ENCODE results near the gene POLR2B. TPM values are rescaled to one million over a fixed set of nuclear protein-coding genes. Genes with fewer than 3 reads are reported as not detected.
"Not testable (repeated sequence)": the region's sequence is repeated elsewhere in the genome, so short reads cannot be mapped to it uniquely, and the experiment has no call there.

The POLR2B gene
- 10 to 100 TPM; 56.7 to 78.8 (median 71.9) TPM for total RNA-seq
- long read RNA-seq, donor 1, transcript POLR2B-201 (25 exons, 3,748 nt): major isoform, 37 of 50 reads
- long read RNA-seq, donor 1, partial matches to known transcripts: 5 of 50 reads
- long read RNA-seq, donor 1, other reads (novel, unspliced or antisense): 7 of 50 reads
- long read RNA-seq, donor 2, transcript POLR2B-201 (25 exons, 3,748 nt): major isoform, 6 of 29 reads
- long read RNA-seq, donor 2, partial matches to known transcripts: 20 of 29 reads
- long read RNA-seq, donor 2, other reads (novel, unspliced or antisense): 2 of 29 reads

- H3K9me3 ChIP-seq: peaks cover 2% of the 10 kb centered on the region
- intact Hi-C loops (cut with DNase I, micrococcal nuclease): no loop called here
- H3K4me3 ChIP-seq: peak within 1 kb of the TSS; percentile 66
- ATAC-seq: peak; percentile 78
- no peak for TF ChIP-seq CTCF (IDR thresholded peaks at IDR 0.05)
- peak; percentile 95 to 96 (median 95) for DNase-seq
- peaks cover 29% of the 10 kb centered on the region for H3K4me1 ChIP-seq (ENCODE audit: low read depth)
- no peaks in the 10 kb centered on the region for H3K36me3 ChIP-seq (ENCODE audit: low read depth)
These were observed at the start of gene POLR2B for GRCh38 chr4:56978750-56979303. Gene POLR2B (plus strand): TSS chr4:56978896. CDS start chr4:56978986, 90 bp downstream.

- Histone ChIP-seq H3K4me1 (ENCODE audit: low read depth) (no peaks in the 10 kb centered on the region), H3K36me3 (ENCODE audit: low read depth) (no peaks in the 10 kb centered on the region), H3K9me3 (no peaks in the 10 kb centered on the region), H3K4me3 (no peak overlapping the region)
- DNase-seq: no peak
- ATAC-seq: no peak
- TF ChIP-seq CTCF (IDR thresholded peaks at IDR 0.05): no peak
- intact Hi-C loops (cut with DNase I, micrococcal nuclease): no loop called here
These were observed 48.1 kb upstream of the POLR2B start for GRCh38 chr4:56930638-56931037.

GRCh38 chr4:56931924-56932323 lies 46.8 kb upstream of the POLR2B start:
- H3K36me3 ChIP-seq (ENCODE audit: low read depth): no peaks in the 10 kb centered on the region
- TF ChIP-seq CTCF (IDR thresholded peaks at IDR 0.05): no peak
- no peak overlapping the region for H3K4me3 ChIP-seq
- no peaks in the 10 kb centered on the region for H3K9me3 ChIP-seq
- intact Hi-C loops (cut with DNase I, micrococcal nuclease): no loop called here
- DNase-seq (no peak), ATAC-seq (no peak)
- H3K4me1 ChIP-seq (ENCODE audit: low read depth): no peaks in the 10 kb centered on the region

GRCh38 chr4:56937262-56937661 lies 41.4 kb upstream of the POLR2B start:
- Histone ChIP-seq H3K9me3 (no peaks in the 10 kb centered on the region), H3K4me3 (no peak overlapping the region), H3K4me1 (ENCODE audit: low read depth) (no peaks in the 10 kb centered on the region), H3K36me3 (ENCODE audit: low read depth) (no peaks in the 10 kb centered on the region)
- intact Hi-C loops (cut with DNase I, micrococcal nuclease): no loop called here
- TF ChIP-seq CTCF (IDR thresholded peaks at IDR 0.05): no peak
- DNase-seq: no peak
- no peak for ATAC-seq

GRCh38 chr4:56939826-56940225 lies 38.9 kb upstream of the POLR2B start:
- DNase-seq; ATAC-seq; H3K36me3 ChIP-seq (ENCODE audit: low read depth); H3K9me3 ChIP-seq; H3K4me3 ChIP-seq; intact Hi-C loops (cut with DNase I, micrococcal nuclease); H3K4me1 ChIP-seq (ENCODE audit: low read depth): not testable (repeated sequence)

- Histone ChIP-seq H3K4me3 (no peak overlapping the region), H3K9me3 (no peaks in the 10 kb centered on the region), H3K36me3 (ENCODE audit: low read depth) (no peaks in the 10 kb centered on the region), H3K4me1 (ENCODE audit: low read depth) (no peaks in the 10 kb centered on the region)
- DNase-seq: no peak
- intact Hi-C loops (cut with DNase I, micrococcal nuclease): no loop called here
- no peak for TF ChIP-seq CTCF (IDR thresholded peaks at IDR 0.05)
- ATAC-seq: no peak
These were observed 38.3 kb upstream of the POLR2B start for GRCh38 chr4:56940403-56940802.
